GM11168 (cell line): ENCODE results near the gene BCL11B.

Source experiments
- in situ Hi-C: fragments of 300-500 bp; cut with MboI; formaldehyde crosslinking; loops from one replicate; pipeline ENCODE4 v1.12.0; 2022; ENCODE audit warnings: low sequenced_read_pairs; ENCODE audit not compliant: unreplicated experiment

Gene BCL11B

GRCh38 chr14:99155173-99156089 is 116.6 kb downstream of the BCL11B start:
- in situ Hi-C loops: no loop called here

- in situ Hi-C loops: no loop called here
Observed at GRCh38 chr14:99150236-99150635, 121.8 kb downstream of the BCL11B start.

DNA sequence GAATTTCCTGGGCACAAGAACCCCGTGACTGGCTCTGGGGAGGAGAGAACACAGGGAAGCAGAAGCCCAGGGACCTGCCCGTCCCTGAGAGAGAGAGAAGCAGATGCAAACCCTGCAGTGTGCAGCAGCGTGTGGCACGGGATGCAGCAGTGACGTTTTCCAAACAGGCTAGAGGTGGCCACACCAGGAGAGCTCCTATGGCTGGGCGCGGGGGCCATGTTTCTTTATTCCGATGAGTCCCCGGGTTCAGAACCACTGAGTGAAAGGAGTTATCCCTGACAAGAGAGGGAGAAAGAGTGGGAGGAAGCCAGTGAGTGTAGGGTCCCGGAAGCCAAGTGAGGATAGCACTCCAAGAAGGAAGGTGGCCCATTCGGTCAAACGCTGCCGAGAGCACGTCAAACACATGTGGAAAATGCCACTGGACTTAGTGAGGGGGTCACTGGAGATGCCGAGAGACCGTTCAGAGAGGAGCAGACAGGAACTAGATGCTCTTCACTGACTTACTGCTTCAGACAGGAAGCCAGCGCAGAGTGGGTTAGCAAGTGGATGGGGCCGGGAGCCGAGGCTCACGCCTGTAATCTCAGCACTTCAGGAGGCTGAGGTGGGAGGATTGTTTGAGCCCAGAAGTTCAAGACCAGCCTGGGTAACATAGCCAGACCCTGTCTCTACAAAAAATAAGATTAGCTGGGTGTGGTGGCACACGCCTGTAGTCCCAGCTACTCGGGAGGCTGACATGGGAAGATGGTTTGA is 123.0 kb downstream of the BCL11B start:
- in situ Hi-C loops: no loop called here

DNA sequence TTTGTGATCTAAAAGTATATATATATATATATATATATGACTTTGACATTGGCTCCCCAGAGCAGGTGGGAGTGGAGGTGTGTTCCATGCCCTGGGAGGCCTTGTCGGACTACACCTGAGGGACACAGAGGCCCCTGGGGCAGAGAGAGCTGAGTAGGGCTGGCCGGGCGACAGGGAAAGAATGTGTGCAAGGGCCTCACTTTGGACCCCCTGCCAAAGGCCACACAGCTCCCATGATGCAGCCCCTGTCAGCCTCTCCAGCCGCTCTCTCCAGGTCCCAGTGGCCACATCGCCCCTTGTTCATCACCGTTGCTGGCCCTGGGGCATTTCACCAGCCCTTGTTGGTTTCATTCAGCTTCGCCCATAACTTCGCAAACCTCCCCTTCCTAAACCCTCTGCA is 123.9 kb downstream of the BCL11B start:
- in situ Hi-C loops: no loop called here

DNA sequence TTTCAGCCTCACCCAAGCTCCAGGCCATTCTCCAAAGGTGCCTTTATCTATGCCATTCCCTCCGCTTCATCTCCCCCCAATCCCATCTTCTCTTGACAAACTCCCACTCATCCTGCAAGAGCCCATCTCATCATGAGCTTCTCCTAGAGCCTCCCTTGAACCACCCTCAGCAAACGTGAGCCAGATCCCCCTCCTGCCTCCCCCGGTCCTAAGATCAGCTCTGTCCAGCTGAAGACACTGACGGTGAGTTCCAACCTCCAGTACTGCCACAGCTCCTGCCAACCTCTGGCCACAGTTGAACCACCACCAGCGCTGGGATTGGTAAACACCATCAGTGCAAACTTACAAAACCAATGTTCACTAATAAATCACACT is 124.6 kb downstream of the BCL11B start:
- in situ Hi-C loops: no loop called here

DNA sequence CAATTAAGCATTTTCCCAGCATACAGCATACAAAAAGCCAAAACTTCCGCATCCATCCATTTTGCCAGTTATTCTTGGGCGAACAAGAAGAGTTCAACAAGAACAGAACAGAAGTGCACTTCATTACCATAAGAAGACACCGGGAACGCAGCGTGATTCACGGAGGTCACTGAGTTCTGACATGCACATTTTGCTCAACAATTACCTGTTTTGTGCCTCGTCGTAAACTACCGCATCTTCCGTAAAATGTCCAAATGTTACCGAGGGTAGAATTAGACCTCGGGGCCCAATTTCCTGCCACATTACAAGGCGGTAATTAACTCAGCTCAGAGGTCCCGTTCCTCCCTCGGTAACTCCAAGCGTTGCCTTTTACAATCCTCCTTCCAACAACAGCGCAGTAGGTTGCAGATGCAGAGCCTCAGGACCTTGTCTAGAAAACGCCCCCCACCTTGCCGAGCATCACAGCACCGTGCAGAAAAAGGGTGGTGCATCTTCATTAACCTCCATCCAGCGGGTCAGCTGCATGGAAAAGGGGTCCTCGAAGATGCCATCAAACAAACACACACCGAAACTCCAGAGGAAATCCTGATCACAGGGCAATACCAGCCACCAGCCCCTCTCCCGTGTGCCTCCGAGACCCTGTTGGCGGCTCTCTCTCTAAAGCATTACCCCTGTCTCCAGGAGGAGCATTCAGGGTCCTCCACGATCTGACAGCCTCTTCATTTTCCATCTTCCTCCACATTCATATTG is 125.2 kb downstream of the BCL11B start:
- in situ Hi-C loops: no loop called here

GRCh38 chr14:99145307-99145706 is 126.7 kb downstream of the BCL11B start:
- in situ Hi-C loops: no loop called here

GRCh38 chr14:99143793-99144192 is 128.2 kb downstream of the BCL11B start:
- in situ Hi-C loops: no loop called here

DNA sequence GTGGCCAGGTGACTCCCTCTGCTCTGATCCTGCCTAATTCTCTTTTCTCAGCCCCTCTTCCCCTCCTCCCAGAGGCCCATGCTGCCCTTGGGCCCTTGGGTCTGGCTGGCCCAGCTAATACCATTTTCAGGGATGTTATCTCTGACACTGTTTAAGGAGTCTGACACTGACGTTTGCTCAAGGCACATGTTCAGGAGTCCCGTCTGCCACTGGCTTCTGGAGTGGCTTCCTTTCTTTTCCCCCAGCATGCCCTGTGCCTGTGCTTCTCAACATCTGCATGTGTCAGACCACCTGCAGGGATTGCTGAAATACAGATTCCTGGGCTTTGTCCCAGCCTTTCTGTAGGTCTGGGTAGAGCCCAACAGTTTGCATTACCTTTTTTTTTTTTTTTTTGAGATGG is 128.9 kb downstream of the BCL11B start:
- in situ Hi-C loops: no loop called here

- in situ Hi-C loops: no loop called here
Observed at GRCh38 chr14:99141236-99141635, 130.8 kb downstream of the BCL11B start.

DNA sequence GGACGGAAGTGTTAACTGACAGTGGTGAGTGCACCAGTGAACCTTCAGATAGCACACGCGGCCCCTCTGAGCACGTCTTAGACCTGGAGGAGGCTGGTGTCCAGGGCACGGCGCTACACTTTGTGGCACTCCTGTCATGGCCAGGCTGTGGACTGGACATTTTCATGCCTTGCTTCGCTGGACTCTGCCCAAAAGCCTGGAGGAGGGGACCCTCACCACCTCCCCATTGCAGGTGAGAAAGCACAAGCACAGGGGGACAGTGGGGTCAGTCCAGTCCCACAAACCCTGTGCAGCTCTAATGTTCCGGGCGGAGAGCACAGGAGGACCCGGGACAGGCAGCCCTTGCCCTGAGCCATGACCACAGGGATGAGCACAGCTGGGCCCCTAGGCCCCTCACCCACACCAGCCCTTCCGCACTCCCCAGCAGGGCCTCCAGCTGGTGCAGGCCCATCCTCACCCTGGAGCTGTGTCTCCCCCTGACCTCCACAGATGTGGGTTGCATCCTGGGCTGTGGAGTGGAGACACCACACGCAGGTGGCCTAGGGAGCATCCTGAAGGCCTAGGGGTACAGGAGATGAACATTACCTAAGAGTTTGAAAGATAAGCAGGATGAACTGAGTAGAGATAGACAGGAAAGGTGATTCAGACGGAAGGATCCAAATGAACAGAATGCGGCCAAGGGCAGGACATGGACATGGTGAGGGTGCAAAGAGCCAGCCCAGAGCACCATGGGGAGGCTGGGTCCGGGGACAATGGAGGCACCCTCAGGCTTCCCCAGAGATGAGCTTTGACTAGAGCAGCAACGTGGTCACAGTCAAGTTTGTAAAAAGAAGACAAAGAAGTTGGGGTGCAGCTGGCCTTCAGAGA is 132.8 kb downstream of the BCL11B start:
- in situ Hi-C loops: no loop called here

DNA sequence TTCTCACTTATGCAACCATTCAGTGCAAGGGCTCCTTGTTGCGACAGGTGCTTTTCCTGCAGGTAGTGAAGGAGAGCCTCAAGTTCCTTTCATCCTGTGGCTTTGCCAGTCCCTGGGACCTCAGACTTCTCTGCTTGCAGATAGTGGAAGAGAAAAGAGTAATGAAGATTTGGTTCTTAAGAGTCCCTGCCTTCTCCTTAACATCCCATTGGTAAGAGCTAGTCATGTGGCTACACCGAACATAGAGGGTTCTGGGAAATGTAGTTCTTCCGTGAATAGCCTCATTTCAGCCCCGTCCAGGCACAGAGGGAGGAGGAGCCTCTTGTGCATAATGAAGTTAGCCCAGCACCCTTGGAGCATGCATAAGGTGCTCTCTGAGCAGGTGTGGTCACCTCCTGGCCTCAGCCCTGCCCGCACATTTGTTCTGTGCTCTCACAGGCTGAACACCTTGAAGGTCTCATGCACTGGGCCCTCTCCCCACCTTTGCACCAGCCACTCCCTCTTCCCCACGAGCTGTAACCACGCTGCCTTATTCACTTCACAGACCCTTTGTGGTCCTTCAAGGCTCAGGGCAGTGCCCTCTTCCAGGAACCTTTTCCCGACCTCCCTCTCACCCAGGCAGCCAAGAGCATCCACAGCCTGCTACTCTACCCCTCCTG is 134.0 kb downstream of the BCL11B start:
- in situ Hi-C loops: no loop called here

GRCh38 chr14:99137001-99137700 is 134.8 kb downstream of the BCL11B start:
- in situ Hi-C loops: no loop called here

GRCh38 chr14:99136401-99136800 is 135.6 kb downstream of the BCL11B start:
- in situ Hi-C loops: no loop called here

GRCh38 chr14:99136047-99136400 is 136.0 kb downstream of the BCL11B start:
- in situ Hi-C loops: no loop called here

GRCh38 chr14:99134516-99135046 is 137.4 kb downstream of the BCL11B start:
- in situ Hi-C loops: no loop called here

DNA sequence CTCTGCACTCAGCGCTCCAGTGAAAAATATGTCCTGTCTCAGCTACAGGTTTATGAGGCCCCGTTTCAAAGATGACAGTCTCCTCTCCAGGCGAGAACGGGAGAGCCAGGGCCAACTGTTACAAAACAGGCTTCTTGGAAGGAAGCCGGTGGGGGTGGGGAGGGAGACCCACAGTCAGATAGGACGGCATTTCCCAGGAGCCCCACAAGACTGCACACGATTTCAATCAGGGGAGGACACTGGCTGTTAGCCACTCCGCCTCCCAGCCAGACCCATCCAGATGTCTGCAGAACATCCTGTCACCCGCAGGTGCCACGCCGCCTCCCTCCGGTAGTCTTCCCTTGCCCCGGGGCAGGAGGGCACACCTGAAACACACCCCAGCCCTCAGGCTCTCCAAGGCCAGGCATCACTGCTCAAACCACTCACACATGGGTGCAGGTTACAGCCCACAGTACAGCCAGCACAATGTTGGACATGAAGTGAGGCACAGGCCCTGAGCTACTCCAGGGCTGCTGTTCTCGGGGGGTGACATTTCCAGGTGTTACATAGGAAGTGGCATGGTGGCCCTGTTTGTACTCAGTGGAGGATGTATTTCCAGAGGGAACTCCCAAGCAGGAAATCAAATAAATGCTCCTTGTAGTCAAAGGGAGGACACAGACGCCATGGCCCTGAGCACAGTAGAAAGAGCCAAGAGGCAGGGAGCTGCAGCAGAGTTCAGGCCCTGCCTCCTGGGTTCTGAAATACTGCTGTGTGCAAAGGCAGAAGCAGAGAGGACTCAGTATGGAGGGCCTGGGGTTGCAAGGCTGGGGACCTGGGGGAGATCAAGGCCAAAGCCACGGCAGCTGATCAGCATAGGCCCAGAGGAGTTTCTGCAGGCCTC is 138.1 kb downstream of the BCL11B start:
- in situ Hi-C loops: no loop called here
